NCI-H1092 (cell line): Measurements from ENCODE around the gene GREB1.

Source experiments
- DNase-seq: peaks from one replicate; lab custom pipeline; 2025; lab: John Stamatoyannopoulos, UW

Gene GREB1

DNA sequence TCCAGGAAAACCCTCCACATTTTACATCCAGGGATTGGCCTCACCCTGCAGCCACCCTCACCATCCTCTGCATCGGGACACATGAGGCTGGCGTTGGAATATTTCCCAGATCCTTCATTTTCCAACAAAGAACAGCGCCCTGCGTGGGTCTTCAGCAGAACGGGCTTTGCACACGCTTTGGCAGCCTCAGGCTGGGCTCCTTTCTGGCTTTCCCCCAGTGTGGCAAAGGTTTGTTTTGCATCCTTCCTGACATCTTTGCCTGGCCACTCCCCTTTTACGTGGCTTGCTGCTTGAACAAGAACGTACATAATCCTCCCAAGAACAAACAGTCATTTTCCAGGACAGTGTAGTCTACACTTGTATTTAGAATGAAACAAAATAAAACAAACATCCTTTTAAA is 25.6 kb upstream of the GREB1 start:
- DNase-seq: no peak

DNA sequence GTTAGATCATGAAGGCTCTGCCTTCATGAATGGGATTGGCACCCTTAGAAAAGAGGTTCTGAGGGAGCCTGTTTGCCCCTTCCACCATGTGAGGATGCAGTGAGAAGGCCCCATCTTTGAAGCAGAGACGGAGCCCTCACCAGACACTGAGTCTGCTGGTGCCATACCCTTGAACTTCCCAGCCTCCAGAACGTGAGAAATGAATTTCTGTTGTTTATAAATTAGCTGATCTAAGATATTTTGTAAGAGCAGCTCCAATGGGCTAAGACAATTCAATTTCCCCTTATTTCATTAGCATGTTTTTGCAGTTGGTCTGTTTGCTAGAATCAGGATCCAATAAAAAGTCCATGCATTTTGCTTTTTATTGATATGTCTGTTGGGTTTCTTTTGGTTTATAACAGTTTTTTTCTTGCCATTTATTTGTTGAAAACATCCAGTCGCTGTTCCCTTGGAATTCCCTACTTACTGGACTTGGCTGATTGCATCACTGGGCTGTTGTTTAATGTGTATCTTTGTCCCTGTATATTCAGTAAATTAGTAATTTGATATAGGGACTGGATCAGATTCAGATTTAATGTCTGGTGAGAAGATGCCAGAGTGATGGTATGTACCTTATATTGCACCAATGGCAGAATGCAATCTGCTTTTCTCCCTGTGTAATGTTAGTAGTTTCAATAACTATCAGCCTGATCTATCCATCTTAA is 24.0 kb upstream of the GREB1 start:
- no peak for DNase-seq

DNA sequence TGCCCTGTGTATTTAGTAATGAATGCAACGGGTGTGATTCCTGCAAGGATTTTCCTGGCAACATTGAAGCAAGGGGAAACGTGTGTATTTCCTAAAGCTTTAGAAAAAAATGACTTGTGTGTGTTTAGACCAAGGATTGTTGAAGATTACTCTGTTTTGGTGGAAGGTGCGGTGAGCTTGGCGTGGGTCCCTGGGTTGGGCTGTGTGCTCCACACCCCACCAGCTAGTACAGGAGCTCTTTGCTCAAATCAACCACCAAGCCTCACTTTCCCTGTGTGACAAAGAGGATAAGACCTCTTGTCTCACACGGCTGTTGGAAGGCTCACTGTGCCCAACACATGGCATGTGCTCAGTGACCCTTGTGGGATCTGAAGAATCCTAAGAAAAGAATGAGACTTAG is 21.4 kb upstream of the GREB1 start:
- no peak for DNase-seq

DNA sequence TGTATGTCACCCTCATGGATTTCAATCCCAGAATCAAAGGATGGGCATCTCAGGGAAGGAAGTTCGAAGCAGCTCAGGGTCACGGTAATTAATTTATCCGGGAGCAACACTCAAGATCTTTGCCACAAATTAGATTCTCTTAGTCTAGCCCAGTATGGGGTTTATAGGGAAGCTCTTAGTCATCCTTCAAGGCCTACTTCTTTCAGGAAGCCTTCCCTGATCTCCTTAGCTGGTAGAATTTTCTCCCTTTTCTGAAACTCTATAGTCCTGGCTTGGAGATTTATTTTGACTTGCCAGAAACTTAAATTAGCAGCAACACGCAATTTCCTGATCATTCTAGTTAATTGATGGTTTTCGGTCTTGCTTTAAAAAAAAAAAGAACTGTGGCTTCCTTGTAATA is 20.5 kb upstream of the GREB1 start:
- DNase-seq: no peak

DNA sequence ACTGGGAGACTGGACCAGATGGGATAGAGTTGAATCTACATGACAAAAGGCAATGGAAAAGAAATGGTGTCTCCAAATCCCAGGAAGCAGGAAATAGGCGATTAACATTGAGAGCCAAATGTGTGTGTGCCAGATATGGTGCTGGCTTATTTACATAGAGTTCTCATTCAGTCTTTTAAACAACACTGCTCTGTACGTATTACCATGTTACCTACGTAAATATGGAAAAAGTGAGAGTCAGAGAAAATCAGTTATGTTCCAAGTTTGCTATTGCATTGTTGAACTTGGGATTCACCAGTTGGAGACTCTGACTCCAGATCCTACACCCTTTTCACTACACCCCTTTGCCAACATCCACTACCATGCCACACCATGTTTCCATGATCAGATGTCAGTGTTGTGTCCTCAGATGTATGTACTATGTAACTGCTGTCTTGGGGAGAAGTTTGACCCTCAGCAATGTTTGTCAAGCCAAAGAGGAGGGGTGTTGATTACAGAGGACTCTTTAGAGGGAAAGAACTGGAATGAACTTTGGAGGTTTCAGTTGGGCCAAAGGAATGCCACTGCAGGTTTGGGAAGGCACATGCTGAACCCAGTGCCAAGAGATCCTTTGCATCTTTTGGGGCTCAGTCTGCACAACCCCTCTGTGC is 19.6 kb upstream of the GREB1 start:
- DNase-seq: no peak

DNA sequence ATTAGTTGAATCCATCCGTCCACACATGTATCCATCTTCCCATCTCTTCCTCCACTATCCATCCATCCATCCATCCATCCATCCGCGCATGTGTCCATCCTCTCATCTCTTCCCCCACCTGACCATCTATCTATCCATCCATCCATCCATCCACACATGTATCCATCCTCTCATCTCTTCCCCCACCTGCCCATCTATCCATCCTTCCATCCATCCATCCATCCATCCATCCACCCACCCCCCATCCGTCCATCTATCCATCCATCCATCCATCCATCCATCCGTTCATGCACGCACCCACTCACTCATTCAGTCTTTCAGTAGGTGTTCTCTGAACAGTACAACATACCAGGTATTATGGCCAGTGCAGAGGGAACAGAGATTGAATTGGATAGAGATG is 18.9 kb upstream of the GREB1 start:
- DNase-seq: no peak

DNA sequence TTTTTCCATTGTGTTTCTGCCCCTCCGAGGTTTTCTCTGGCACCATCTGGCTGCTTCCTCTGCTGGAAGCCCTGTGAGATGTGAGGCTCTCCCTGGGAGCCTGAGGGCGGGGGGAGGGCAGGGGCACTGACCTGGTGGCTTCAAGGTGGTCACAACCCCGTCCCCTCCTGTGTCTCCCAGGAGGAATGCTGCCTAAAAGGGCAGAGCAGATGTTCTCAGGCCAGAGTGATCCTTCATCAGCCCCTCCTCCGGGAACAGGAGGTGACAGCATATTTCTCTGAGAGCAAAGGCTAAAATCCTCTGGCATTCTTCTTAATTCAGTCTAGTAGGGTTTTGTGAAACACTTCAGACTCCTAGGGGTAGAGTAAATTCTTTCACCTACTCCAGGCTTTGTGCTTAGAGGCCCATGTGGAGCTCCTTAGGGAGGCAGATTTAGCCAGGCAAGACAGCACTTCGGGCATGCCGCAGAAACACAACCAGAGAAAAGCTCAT is 18.3 kb upstream of the GREB1 start:
- DNase-seq: no peak

DNA sequence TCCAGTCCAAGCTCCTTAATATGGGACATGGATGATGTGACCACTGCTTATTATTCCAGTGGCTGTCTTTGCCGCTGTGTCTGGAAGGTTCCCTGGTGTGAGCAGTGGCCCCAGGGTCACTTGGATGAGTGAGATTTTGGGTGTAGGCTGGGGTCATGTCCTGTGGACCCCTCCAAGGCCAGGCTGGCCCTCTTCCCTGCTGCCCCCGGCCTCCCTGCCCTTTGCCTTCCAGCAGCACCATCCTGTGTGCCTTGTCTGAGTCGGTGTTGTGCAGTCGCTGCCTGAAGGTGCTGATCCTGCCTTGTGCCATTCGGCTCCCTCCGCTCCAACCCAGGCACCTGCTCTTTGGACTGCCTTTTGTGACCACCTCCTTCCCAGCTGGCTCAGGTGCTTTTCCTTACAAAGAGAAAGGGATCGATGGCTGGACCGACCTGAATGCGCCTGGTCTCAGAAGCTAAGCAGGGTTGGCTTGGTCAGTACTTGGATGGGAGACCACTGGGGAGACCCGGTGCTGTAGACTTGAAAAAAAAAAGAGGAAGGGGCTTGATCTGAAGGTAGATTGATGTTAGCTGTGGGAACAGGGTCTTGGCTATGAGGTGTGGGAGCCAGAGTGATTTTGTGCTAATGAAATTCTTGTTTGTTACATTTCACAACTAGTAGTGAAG is 16.7 kb upstream of the GREB1 start:
- DNase-seq: no peak

DNA sequence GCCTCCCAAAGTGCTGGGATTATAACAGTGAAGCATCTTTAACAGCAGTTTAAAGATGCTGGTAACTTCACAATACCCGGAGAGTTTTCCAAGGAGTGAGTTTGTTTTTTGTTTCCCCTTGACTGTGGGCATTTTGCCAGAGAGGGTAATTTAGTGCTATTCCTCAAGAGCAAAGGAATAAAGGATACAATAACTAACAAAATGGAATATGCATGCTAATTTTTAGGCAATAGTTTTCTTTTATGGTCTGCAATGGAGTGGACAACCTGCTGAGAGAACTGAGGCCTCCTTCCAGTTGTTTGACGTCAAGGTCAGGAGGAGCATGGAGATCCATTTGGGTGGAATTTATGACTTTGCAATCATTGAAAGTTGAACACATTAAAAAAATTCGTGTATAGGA is 15.9 kb upstream of the GREB1 start:
- DNase-seq: no peak

DNA sequence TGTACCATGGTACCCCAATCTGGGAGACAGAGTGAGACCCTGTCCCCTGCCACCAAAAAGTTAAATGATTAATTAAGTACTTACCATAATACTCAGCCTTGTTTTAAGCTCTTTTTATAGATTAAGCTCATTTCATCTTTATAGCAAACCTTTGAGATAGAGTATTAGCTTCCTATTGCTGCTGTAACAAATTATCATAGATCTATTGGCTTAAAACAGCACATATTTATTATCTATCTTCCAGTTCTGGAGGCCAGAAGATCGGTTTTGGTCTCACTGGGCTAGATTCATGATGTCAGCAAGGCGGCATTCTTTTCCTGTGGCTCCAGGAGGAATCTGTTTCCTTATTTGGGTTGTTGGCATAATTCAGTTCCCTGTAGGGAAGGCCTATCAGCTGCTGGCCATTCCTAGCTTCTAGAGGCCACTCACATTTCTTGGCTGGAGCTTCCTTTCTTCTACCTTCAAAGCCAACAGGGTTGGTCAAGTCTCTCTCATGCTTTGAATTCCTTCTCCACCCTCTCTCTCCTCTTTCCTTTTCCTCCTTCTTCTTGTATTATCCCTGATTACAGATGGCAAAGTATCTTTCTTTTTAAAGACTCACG is 13.7 kb upstream of the GREB1 start:
- DNase-seq: no peak

DNA sequence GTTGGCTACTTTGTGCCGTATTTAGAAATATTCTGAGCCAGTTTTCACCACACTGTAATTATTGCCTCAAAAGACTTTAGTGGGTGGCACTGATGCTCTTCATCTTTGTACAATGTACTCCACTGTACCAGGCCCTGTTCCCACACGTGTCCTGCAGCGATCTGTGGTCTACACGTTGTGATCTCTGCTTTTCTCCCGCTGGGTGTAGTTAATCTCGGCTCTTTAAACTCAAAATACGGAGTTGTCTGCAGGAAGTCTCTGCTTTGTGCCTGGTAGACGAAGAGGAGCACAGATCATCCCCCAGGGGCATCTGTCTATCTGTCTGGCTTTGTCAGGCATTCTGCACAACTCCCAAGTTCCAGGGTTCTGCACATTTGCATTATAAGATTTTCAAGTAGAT is 12.1 kb upstream of the GREB1 start:
- no peak for DNase-seq

DNA sequence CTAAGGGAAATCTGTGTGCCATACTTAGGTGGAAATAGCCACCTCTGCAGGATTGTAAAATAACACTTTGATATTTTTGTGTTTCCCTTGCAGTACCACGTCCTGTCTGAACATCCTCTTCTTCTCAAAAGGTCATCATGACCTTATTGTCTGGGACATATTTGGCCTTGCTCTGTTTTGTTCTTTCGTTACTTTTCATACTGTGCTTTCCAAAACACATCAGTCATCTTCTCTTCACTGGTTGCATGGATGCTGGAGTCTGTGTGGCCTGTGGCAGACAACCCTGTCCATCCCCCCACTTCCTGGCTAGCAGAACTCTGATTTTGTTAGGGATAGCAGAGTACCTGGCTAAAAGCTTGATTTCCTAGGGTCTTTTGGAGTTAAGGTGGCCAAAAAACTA is 9.4 kb upstream of the GREB1 start:
- DNase-seq: no peak

DNA sequence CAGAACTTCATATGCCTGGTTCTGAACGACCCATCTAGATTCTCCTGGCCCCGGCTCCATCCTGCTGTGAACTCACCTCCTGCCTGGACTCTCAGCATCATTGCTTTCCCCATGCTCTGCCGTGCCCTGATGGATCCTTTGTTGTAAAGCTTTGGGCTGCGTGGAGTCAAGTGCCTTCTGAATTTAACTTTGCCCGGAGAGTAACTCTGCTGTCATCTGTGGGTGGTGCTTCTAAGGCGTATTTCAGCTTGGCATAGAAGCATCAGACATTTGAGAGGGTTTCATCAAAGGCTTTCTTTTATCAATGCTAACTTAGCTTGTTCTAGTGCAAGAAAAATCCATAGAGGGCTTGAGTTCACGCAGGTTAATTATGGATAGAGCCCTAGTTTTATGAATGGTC is 8.1 kb upstream of the GREB1 start:
- no peak for DNase-seq

DNA sequence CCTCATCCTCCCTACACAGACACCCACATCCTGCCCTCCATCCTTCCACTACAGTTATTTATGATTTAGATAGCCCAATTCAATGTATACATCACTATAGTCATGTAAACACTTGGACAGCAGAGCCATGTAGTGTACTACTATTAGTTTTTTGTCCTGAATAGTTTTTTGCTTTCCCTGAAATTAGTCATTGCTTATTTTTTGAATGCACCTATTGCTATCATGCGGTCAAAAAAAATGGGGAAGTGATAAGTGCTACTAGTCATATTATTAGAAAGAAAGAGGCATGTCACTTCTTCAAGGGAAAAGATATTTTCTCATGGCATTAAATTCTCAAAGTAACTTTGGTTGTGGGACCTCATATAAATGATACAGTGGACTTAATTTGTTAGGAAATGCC is 6.8 kb upstream of the GREB1 start:
- no peak for DNase-seq

DNA sequence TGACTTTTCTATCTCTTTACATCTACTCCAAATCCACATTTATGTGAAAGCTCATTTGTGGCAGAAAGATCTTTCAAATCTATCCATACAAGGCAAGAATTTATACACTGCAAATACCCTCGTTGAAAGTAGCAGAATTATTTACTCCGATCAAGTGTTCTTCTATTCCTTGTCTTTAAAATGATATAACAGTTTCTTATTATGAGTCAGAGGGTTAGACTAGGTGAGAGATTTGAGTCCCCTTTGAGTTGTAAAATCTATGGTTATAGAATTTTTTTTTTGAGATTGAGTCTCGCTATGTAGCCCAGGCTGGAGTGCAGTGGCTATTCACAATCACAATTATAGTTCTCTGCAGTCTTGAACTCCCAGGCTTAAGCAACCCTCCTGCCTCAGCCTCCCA is 5.6 kb upstream of the GREB1 start:
- DNase-seq: no peak

DNA sequence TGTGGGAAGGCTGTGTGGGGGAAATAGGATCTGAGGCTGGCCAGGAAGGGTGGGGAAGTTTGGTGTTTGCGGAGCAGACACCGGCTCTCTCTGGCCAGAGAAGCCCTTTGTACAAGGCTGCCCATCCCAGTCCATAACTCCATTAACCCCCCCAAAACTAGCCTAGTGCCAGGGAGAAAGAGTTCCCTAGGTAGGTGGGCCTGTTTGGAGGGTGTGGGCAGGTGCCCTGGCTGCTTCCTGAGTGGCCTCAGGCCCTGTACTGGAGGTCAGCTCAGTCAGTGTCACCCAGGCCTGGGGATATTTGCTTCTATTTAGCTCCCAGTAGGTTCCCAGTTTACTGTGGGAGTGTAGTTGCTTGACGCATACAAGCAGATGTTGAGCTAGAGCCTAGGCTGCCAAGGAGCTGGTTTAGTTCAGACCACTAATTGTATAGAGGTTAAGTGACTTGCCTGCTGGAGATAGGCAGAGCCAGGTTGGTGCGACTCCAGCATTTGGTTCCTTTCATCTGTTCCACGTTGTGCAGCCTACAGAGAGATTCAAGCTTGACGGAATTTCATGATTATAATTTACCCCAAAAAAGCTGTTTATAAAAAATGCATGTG is 2.9 kb upstream of the GREB1 start:
- DNase-seq: no peak

DNA sequence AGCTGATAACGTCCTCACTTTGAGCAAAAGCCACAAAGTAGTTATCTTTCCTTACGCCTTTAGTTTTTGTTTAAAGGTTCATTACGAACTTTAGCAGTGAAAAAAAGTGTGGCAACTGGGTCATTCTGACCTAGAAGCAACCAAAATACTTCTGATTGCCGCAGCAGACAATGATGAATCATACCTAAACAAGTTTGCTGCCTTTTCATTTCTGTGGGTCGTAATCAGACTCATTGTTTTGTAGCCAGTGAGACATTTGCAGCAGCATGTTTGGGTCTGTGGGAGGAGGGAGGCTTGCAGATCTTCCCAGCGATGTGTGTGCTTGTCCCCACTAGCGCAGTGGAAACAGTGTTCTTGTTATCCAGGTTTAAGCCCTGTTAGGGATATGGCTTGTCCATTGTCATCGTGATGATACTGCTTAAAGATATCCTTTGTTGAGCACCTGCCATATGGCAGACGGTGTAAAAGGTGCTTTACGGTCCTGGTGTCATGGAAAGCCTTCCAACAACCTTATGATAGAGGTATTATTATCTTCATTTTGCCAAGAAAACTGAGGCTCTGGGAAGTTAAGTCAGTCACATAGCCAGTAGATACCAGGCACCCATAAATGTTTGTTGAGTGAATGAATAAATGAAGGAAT is 1.3 kb upstream of the GREB1 start:
- DNase-seq: no peak

DNA sequence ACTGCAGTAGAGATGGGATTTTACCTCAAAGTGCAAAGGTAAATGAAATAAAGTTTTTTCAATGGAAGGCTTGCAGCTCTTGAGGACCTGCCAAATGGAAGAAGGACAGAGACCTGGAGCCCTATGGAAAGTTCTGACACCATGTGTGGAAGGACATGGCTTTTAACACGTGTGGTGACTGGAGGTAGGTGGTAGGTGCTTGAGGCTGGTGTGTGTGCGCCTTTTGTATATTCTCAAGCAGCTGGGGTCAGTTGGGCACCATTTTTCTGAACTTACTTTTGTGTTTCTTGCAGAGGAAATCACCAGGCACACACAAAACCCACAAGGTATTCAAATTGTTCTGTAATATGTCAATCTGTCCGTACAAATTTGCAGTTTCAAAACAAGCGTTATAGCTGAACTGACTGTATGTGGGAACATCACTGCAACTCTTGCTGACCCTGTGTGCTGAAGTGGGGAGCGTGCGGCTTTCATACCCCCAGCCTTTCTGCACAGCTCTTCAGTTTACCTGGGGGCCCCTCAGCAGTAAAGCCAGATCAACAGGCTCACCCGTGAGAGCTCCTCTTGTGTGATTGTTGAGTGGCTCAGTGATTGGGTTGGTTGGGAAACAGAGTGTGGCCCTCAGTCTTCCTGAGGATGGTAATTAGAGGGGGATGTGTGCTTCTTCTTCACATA is 363 bp downstream of the GREB1 start:
- no peak for DNase-seq

DNA sequence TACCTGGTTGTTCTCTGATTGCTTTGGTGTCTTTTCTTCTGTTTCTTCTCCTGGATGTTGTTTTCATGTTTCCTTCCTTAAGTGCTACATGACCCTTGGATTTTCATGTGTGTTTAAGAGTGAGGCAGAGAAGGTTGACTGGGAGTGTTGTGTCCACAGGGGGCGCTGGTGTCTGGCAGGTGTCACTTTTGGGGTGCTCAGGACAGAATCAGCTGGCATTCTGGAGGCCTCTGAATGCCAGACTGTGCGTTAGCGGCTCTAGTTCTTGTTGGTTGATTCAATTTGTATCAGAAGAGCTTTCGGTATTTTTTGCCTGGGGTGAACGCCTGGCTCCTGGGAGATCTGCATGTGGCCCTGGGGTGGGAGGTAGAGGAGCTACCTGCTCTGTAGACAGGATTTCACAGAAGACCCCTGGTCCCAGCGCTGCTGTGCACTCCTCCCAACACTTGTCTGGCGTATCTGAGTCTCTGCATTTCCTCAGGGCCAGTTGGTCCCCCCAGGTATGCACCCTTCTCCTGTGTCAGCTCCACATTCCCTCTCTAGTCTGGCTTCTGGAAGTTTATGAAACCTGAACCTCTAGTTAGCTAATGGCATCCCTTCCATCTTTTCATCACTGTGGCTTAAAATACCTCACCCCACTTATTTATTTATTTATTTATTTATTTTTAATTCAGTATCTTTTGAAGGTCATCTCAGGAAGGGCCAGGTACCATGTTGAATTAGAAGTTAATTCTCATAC is 1.1 kb downstream of the GREB1 start:
- no peak for DNase-seq

DNA sequence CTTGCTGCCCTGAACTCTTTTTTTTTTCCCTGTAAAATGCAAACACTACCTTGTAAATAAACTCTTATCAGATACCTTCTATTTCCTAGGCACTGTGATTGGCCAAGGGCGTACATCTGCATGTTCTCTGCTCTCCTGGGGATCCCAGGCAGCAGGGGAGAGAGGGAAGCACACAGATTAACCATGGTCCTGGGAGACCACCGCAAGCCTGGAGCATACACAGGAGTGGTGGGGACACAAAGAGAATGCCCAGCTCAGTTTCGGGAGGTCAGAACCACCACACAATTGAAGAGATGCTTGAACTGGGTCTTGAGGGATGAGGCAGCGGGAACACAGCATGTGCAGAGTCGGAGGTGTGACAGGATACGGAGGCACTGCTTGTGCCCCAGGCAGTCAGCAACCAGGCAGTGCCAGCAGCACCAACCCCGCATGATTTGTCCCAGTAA is 2.1 kb downstream of the GREB1 start:
- DNase-seq: peak; percentile 4

DNA sequence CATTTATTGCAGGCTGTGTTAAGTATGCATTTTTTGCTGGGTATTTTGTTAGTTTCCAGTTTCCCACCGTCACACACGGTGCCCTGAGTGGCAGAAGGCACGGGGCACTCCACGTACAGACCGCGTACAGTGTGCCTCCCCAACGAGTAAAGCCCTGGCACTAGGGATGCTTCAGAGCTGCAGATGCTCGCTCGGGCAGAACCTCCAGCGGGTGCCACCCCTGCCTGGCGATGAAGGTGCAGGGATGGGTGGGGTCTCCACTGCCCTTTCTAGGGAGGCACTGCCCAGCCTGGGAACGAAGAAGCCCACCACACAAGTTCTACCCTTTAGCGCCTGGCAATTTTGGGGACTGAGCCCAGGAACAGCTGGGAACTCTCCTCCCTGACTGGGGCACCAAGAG is 4.1 kb downstream of the GREB1 start:
- DNase-seq: peak; percentile 41
